ENCODE data around the gene CHST12.

- TF ChIP-seq CTCF (IDR thresholded peaks at IDR 0.05; ENCODE audit: low read depth, low read length, poor library complexity, severe bottlenecking) (no peak), EZH2phosphoT487 (IDR thresholded peaks at IDR 0.05; ENCODE audit: borderline replicate concordance, low read length) (no peak)
These were observed 43.3 kb downstream of the CHST12 start for GRCh38 chr7:2446676-2447075.
